GM12891 (cell line): ENCODE data around the gene RASSF10.

ENCODE experiments used
- DNase-seq: peaks from one replicate; pipeline ENCODE4 v3.0.0; 2011; ENCODE audit warnings: low spot score; ENCODE audit not compliant: insufficient read length
- FAIRE-seq: peaks from 2 replicates; lab custom pipeline; 2011; peaks lifted over from hg19 to GRCh38; lab: Jason Lieb, UNC
- PAX5 ChIP-seq: IDR thresholded peaks from 2 replicates; pipeline ENCODE4 v1.6.1; 2011; ENCODE audit warnings: low read length, moderate library complexity, mild to moderate bottlenecking; ENCODE audit not compliant: insufficient read depth, severe bottlenecking
- POLR2A ChIP-seq: IDR thresholded peaks from 2 replicates; pipeline ENCODE4 v1.6.1; 2011; ENCODE audit warnings: low read depth, low read length, control low read depth
- POLR2AphosphoS5 ChIP-seq: IDR thresholded peaks from 2 replicates; pipeline ENCODE4 v1.6.1; 2011; ENCODE audit warnings: low read depth, low read length, control low read depth
- POU2F2 ChIP-seq: IDR thresholded peaks from 2 replicates; pipeline ENCODE4 v1.6.1; 2011; ENCODE audit warnings: low read depth, mild to moderate bottlenecking, control low read depth, low read length, moderate library complexity
- SPI1 ChIP-seq: IDR thresholded peaks from 2 replicates; pipeline ENCODE4 v1.6.1; 2011; ENCODE audit warnings: low read depth, low read length, control low read depth
- TAF1 ChIP-seq: IDR thresholded peaks from 2 replicates; pipeline ENCODE4 v1.6.1; 2011; ENCODE audit warnings: low read depth, low read length, control low read depth

The RASSF10 gene

DNA sequence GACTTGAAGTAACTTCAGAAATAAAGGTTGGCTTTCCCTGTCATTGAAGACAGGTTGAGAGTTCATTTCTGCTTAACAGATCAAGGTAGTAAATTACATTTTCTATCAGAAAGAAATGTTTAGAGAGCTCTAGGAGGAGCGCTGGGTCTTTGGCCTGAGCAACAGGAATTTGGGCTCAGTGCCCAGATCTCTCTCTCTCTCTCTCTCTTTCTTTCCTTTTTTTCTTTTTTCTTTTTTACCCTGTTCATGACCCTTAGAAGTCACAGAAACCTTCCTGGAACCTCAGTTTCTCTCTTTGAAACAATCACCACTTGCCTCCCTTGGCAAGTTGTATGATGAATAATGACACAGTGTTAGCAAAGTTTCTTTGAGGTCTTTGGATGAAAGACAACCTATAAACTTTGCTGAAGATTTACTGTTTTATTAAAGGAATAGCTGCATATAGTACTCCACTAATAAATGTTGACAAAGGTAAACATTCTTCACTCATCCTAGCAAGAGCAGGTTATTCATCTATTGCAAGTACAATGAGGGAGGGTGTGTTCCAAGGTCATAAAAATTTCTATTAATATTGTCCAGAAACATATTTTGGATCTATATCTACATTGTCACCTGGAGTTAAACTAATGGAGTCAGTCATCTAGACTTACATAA, 35.5 kb upstream of the RASSF10 start:
- TF ChIP-seq POLR2AphosphoS5 (no peak), POLR2A (no peak), PAX5 (no peak), POU2F2 (no peak), SPI1 (no peak), TAF1 (no peak)
- FAIRE-seq (no peak), DNase-seq (no peak)

DNA sequence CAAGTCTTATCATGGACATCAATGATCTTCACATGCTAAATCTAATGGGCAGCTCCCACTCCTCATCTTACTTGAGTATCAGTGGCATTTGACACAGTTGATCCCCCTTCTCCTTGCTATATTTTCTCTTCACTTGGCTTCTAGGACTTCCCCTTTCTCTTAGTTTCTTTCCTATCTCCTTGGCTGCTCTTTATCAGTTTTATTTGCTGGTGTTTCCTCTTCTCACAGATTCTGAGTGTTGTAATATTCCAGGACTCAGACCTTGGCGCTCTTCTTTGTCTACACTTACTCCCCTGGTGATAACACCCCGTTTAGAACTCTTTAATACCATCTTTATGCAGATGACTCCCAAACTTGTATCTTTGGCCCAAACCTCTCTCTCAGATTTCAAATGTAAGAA, 33.9 kb upstream of the RASSF10 start:
- TF ChIP-seq POU2F2 (no peak), TAF1 (no peak), SPI1 (no peak), POLR2AphosphoS5 (no peak), PAX5 (no peak), POLR2A (no peak)
- no peak for FAIRE-seq
- DNase-seq: no peak

DNA sequence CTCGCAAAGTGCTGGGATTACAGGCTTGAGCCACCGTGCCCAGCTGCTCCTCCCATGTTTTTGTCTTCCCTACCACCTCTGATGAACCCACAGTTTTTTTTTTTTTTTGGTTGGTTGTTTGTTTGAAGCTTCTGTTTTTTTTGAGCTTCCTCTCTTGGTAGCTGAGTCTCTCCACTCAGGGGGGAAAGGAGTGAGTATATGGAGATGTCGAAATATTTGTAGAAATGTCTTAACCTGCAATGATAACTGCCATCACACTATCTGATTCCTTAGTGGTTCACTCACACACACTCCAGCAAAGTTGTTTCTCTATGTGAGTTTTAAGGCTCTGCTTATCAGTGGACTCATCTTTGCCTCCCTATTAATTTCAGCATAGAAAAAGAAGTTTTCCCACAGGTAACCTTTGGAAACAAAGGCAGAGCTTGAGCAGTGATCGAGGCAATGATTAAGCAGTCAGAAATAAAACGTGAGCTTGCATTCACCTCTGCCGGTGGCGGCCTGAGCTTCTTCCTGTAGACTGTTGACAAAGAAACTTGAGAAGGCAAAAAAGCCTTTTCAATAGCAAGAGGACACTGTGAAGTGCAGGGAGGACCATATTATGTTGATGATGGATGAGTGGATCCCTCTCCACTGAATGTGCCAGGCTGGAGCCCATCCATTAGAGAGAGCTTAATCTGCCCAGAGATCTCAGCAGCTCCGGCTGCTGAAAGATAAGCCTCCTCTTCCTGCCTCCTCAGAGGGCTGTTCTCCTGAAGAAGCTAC, 29.0 kb upstream of the RASSF10 start:
- FAIRE-seq (no peak), DNase-seq (no peak)
- TF ChIP-seq POU2F2: no peak
- TF ChIP-seq PAX5: no peak
- TF ChIP-seq SPI1: no peak
- TF ChIP-seq TAF1: no peak
- no peak for TF ChIP-seq POLR2AphosphoS5

DNA sequence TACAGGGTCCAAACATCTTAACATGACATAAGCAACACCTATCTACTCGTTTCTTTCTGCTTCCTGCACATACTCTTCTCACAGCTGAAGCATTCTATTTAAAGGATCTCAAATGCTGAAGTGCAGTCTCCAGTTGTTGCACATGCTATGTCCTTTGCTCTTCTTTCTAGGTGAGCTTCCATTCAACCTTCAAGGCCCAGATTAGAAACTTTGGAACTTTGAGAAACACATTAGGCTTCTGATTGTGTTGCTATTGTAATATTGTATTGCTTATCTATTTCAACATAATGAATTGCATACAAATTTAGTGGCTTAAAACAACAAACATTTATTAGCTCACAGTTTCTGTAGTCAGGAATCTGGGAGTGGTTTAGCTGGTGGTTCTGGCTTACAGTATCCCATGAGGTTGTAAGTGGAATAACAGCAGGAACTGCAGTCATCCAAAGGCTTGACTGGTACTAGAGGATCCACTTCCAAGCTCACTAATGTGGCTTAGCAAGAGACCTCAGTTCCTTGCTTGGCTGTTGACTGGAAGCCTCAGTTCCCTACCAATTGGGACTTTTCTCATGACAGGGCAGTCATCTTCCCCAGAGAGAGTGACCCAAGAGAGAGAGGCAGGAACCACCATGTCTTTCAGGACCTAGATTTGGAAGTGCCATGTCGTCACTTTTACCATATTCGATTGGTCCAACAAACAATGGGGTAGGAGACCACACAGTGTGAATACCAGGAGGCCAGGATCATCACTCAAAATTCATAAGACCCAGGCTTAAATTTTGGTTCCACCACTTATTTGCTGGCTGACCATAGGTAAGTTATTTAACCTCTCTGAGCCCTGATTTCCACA, 27.2 kb upstream of the RASSF10 start:
- FAIRE-seq (no peak), DNase-seq (no peak)
- TF ChIP-seq TAF1 (no peak), SPI1 (no peak), POU2F2 (no peak), PAX5 (no peak), POLR2A (no peak), POLR2AphosphoS5 (no peak)

DNA sequence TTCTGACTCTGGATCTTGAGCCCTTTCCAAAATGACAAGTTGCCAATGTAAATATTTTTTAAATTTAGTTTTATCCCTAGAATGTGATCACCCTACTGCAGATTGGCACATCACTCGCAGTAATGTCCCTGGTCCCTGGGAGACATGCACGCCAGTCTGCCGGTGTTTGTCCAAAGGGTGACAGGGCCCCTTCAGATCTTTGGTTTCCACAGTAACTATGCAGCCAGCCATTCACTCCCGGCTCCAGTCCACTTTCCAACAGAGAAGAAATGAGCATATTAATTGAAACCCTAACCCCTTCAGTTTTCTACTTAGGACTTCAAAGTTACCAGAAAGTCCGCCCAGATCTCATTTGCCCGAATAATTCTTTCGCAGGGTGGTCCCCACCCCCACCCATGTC, 25.8 kb upstream of the RASSF10 start:
- DNase-seq (no peak), FAIRE-seq (no peak)
- no peak for TF ChIP-seq PAX5
- TF ChIP-seq POLR2AphosphoS5: no peak
- no peak for TF ChIP-seq POLR2A
- no peak for TF ChIP-seq POU2F2
- TF ChIP-seq TAF1: no peak
- no peak for TF ChIP-seq SPI1

DNA sequence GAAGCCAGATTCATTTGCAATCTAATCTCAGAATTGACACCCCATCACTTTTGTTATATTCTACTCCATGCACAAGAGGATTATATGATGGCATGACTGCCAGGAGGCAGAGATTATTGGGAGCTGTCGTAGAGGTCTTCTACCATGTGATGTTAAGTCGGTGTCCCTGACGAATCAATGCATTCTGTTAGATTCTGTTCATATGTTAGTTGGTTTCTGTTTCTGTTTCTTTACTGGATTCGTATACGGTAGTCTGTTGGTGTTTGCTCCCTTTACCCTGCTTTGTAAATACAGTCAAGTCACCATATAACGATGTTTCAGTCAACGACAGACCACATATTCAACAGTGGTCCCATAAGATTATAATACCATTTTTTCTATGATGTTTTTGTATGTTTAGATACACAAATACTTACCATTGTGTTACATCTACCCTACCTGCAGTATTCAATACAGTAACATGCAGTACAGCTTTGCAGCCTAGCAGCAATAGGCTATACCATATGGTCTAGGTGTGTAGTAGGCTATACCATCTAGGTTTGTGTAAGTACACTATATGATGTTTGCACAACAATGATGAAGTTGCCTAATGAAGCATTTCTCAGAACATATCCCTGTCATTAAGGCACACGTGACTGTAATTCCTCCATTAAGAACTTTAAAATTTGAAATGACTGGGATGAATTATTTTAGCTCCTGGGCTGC, 22.8 kb upstream of the RASSF10 start:
- DNase-seq (no peak), FAIRE-seq (no peak)
- no peak for TF ChIP-seq POLR2AphosphoS5
- no peak for TF ChIP-seq SPI1
- TF ChIP-seq PAX5: no peak
- TF ChIP-seq TAF1: no peak

DNA sequence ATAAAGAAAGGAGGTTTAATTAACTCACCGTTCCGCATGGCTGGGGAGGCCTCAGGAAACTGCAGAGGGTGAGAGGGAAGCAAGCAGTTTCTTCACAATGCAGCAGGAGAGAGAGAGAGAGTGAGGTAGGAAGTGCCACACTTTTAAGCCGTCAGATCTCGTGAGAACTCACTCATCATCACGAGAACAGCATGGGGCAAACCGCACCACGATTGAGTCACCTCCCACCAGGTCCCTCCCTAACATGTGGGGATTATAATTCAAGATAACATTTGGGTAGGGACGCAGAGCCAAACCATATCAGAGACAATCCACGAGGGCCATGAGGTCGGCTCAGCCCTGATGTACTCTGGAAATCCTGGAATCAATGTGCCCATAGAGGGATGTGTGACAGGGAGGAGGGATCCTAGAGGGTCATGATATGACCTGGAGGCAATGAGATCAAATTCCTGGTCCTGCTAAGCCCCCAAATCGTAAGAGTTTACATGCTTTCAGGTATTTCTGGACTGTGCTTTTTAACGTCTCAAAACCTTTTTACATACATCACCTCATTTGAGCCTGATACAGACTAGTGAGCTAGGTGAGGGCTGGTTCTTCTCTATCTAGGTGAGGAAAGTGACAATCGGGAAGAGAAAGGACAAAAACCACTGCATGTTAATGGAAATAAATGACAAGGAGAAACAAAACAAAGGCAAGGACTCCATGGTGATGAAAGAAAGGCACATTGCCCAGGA, 19.5 kb upstream of the RASSF10 start:
- TF ChIP-seq SPI1 (no peak), TAF1 (no peak), POLR2A (no peak), PAX5 (no peak), POU2F2 (no peak), POLR2AphosphoS5 (no peak)
- no peak for FAIRE-seq

DNA sequence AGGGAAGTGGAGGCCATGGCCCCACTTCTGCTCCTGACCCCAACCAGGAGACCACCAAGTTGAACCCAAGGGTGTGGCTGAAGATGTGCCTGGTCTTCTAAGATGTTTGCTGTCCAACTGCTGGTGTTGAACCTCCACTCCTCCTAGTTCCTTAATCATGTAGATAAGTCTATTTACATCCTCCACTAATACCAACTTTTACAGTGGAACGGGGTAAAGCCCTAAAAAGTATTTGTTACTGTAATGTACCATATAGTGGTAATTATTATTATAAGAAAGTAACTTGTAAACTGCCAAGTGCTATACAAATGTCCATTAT, 19.0 kb upstream of the RASSF10 start:
- FAIRE-seq: no peak
- DNase-seq: no peak
- TF ChIP-seq POU2F2 (no peak), PAX5 (no peak), SPI1 (no peak), POLR2AphosphoS5 (no peak), POLR2A (no peak), TAF1 (no peak)

More for the DNA sequence above, 19.5 kb upstream of the RASSF10 start:
- DNase-seq: no peak
